Measurements from ENCODE around the gene CYP20A1. TPM values are rescaled to one million over a fixed set of nuclear protein-coding genes. Genes with fewer than 3 reads are reported as not detected.
"Not testable (repeated sequence)": the region's sequence is repeated elsewhere in the genome, so short reads cannot be mapped to it uniquely, and the experiment has no call there.

The CYP20A1 gene
- total RNA-seq = 10 to 100 TPM; 29.1 to 31.0 TPM
- polyA plus RNA-seq (ENCODE audit: insufficient read length in 6 of 6) = 10 to 100 TPM; 21.2 to 23.8 (median 22.5) TPM
- long read RNA-seq, donor 1, partial matches to known transcripts = 0 of 8 reads
- long read RNA-seq, donor 1, other reads (novel, unspliced or antisense) = 0 of 8 reads
- long read RNA-seq, donor 2, partial matches to known transcripts = 0 of 3 reads
- long read RNA-seq, donor 2, other reads (novel, unspliced or antisense) = 0 of 3 reads
- long read RNA-seq, donor 3, partial matches to known transcripts = 0 of 4 reads
- long read RNA-seq, donor 3, other reads (novel, unspliced or antisense) = 0 of 4 reads
- long read RNA-seq, donor 4, transcript CYP20A1-201 (13 exons, 1,949 nt) = major isoform, 16 of 30 reads
- long read RNA-seq, donor 4, partial matches to known transcripts = 4 of 30 reads
- long read RNA-seq, donor 4, other reads (novel, unspliced or antisense) = 8 of 30 reads
- long read RNA-seq, donor 5, partial matches to known transcripts = 11 of 14 reads
- long read RNA-seq, donor 5, other reads (novel, unspliced or antisense) = 0 of 14 reads
- long read RNA-seq, donor 6, partial matches to known transcripts = 0 of 3 reads
- long read RNA-seq, donor 6, other reads (novel, unspliced or antisense) = 0 of 3 reads
- long read RNA-seq, donor 7, partial matches to known transcripts = 0 of 1 reads
- long read RNA-seq, donor 7, other reads (novel, unspliced or antisense) = 0 of 1 reads
- long read RNA-seq, donor 8, partial matches to known transcripts = 0 of 4 reads
- long read RNA-seq, donor 8, other reads (novel, unspliced or antisense) = 0 of 4 reads
- long read RNA-seq, donor 9 = 0 reads
- long read RNA-seq, donor 10, partial matches to known transcripts = 6 of 12 reads
- long read RNA-seq, donor 10, other reads (novel, unspliced or antisense) = 2 of 12 reads
- long read RNA-seq, donor 11, partial matches to known transcripts = 11 of 12 reads
- long read RNA-seq, donor 11, other reads (novel, unspliced or antisense) = 0 of 12 reads
- long read RNA-seq, donor 12, partial matches to known transcripts = 0 of 3 reads
- long read RNA-seq, donor 12, other reads (novel, unspliced or antisense) = 0 of 3 reads

GRCh38 chr2:203238704-203239526 lies at the start of gene CYP20A1:
TSS of gene CYP20A1 (plus strand) at chr2:203239018. CDS start at chr2:203239063, 45 bp downstream.
- peaks cover 0 to 22% of the 10 kb centered on the region in 2 donors for H3K36me3 ChIP-seq
- DNase-seq (peak; percentile 96 to 100 (median 98)), ATAC-seq (peak; percentile 98)
- no peaks in the 10 kb centered on the region for H3K27me3 ChIP-seq
- intact Hi-C loops (cut with DNase I) = no loop called here
- peak within 1 kb of the TSS; percentile 94 to 97 for H3K27ac ChIP-seq
- peak within 1 kb of the TSS; percentile 77 to 87 for H3K4me3 ChIP-seq
- H3K4me1 ChIP-seq = peaks cover 14 to 29% of the 10 kb centered on the region in 2 donors
- peak; percentile 14 to 42 for TF ChIP-seq CTCF (IDR thresholded peaks at IDR 0.05)
- no peaks in the 10 kb centered on the region for H3K9me3 ChIP-seq

- H3K4me3 ChIP-seq; H3K4me1 ChIP-seq; ATAC-seq; H3K27me3 ChIP-seq; H3K27ac ChIP-seq; intact Hi-C loops (cut with DNase I); H3K9me3 ChIP-seq: not testable (repeated sequence)
- DNase-seq = peak in 1 of 4 donors; percentile 29
- peaks cover 0 to 51% of the 10 kb centered on the region in 2 donors for H3K36me3 ChIP-seq
Measured at GRCh38 chr2:203190547-203190946, 48.3 kb upstream of the CYP20A1 start.

- H3K36me3 ChIP-seq = peaks cover 0 to 50% of the 10 kb centered on the region in 2 donors
- DNase-seq; intact Hi-C loops (cut with DNase I); H3K27me3 ChIP-seq; H3K4me1 ChIP-seq; ATAC-seq; H3K9me3 ChIP-seq; H3K27ac ChIP-seq; H3K4me3 ChIP-seq: not testable (repeated sequence)
Measured at GRCh38 chr2:203191026-203191425, 47.8 kb upstream of the CYP20A1 start.

GRCh38 chr2:203191961-203192360 lies 46.9 kb upstream of the CYP20A1 start:
- DNase-seq = no peak
- Histone ChIP-seq H3K27me3 (no peaks in the 10 kb centered on the region), H3K9me3 (no peaks in the 10 kb centered on the region), H3K27ac (no peak overlapping the region), H3K36me3 (peaks cover 0 to 41% of the 10 kb centered on the region in 2 donors), H3K4me3 (no peak overlapping the region), H3K4me1 (no peaks in the 10 kb centered on the region)
- no peak for ATAC-seq
- TF ChIP-seq CTCF (IDR thresholded peaks at IDR 0.05) = no peak
- intact Hi-C loops (cut with DNase I) = no loop called here

- TF ChIP-seq CTCF (IDR thresholded peaks at IDR 0.05) = no peak
- Histone ChIP-seq H3K36me3 (peaks cover 0 to 58% of the 10 kb centered on the region in 2 donors), H3K9me3 (no peaks in the 10 kb centered on the region), H3K4me3 (no peak overlapping the region), H3K27ac (no peak overlapping the region), H3K27me3 (no peaks in the 10 kb centered on the region), H3K4me1 (no peaks in the 10 kb centered on the region)
- intact Hi-C loops (cut with DNase I) = no loop called here
- ATAC-seq = peak; percentile 16
- no peak for DNase-seq
Measured at GRCh38 chr2:203195331-203196036, 43.3 kb upstream of the CYP20A1 start.
